SU-DHL-6 (cell line): ENCODE results near the gene LRP1B.

Experiments
- H2AFZ ChIP-seq: fragments of 200-600 bp; sonication (generic); 2 replicates; pipeline ENCODE4 v1.6.1; 2014; ENCODE audit warnings: low read depth, mild to moderate bottlenecking, moderate library complexity, mixed read lengths, antibody characterized with exemption, low read length; ENCODE audit not compliant: severe bottlenecking
- H3F3A ChIP-seq: fragments of 200-600 bp; shearing (Covaris generic); 2 replicates; pipeline ENCODE4 v1.6.0; 2016; ENCODE audit warnings: antibody characterized with exemption, mild to moderate bottlenecking; ENCODE audit not compliant: insufficient read depth
- H3K27ac ChIP-seq: fragments of 200-600 bp; sonication (generic); 2 replicates; pipeline ENCODE4 v1.5.1; 2016; ENCODE audit warnings: low read depth, mild to moderate bottlenecking, low read length, moderate library complexity, mixed read lengths
- H3K27me3 ChIP-seq: fragments of 200-600 bp; sonication (generic), shearing (Covaris generic); 2 replicates; pipeline ENCODE4 v1.6.0; 2014; ENCODE audit warnings: mild to moderate bottlenecking, low read length
- H3K36me3 ChIP-seq: fragments of 200-600 bp; sonication (generic); 2 replicates; pipeline ENCODE4 v1.6.1; 2014; ENCODE audit warnings: mild to moderate bottlenecking, low read length, mixed read lengths
- H3K4me2 ChIP-seq: fragments of 300-600, 200-600 bp; shearing (Covaris generic), sonication (generic); 2 replicates; pipeline ENCODE4 v1.6.0; 2014; ENCODE audit warnings: low read length, low read depth, mild to moderate bottlenecking; ENCODE audit not compliant: poor library complexity, severe bottlenecking
- H3K4me3 ChIP-seq: fragments of 200-600 bp; sonication (generic); 2 replicates; pipeline ENCODE4 v1.5.1; 2014; ENCODE audit warnings: antibody characterized with exemption, low read length, mild to moderate bottlenecking, mixed read lengths; ENCODE audit not compliant: insufficient read depth, poor library complexity, severe bottlenecking
- H3K79me2 ChIP-seq: fragments of 200-600 bp; sonication (generic); 2 replicates; pipeline ENCODE4 v1.6.1; 2014; ENCODE audit warnings: mild to moderate bottlenecking, low read length, moderate library complexity; ENCODE audit not compliant: insufficient read depth
- H3K9ac ChIP-seq: fragments of 200-600 bp; sonication (generic); 2 replicates; pipeline ENCODE4 v1.7.0; 2014; ENCODE audit warnings: mild to moderate bottlenecking, low read length
- H3K9me2 ChIP-seq: fragments of 200-600 bp; sonication (generic); replicated peaks from 2 replicates; pipeline ENCODE4 v1.6.1; 2014; ENCODE audit warnings: low read length; ENCODE audit not compliant: insufficient read depth
- H3K9me3 ChIP-seq: fragments of 200-600 bp; sonication (generic); 2 replicates; pipeline ENCODE4 v1.6.1; 2014; ENCODE audit warnings: low read length, mixed read lengths; ENCODE audit not compliant: insufficient read depth
- H4K20me1 ChIP-seq: fragments of 200-600 bp; sonication (generic); 2 replicates; pipeline ENCODE4 v1.6.1; 2014; ENCODE audit warnings: low read depth, mild to moderate bottlenecking, antibody characterized with exemption, low read length, moderate library complexity, mixed read lengths
- EZH2phosphoT487 ChIP-seq: fragments of 200-600 bp; sonication (generic), shearing (Covaris generic); conservative IDR thresholded peaks from 2 replicates; pipeline ENCODE4 v1.6.1; 2018; ENCODE audit warnings: mild to moderate bottlenecking, antibody characterized with exemption, low read length, moderate library complexity, mixed read lengths
- TF ChIP-seq, protein P1 (sequence below): fragments of 200-600 bp; sonication (generic); IDR thresholded peaks from one replicate; pipeline ENCODE4 v1.5.1; 2017; ENCODE audit warnings: antibody characterized with exemption, mild to moderate bottlenecking, low read length, moderate library complexity; ENCODE audit not compliant: insufficient read depth, poor library complexity, severe bottlenecking

Gene LRP1B

GRCh38 chr2:142170847-142171246 is 40.0 kb upstream of the LRP1B start:
- Histone ChIP-seq H3F3A (no peaks in the 10 kb centered on the region), H3K4me2 (no peak overlapping the region), H3K9ac (no peak overlapping the region), H3K36me3 (no peaks in the 10 kb centered on the region), H3K4me3 (no peak overlapping the region), H2AFZ (no peak overlapping the region), H3K9me2 (no peaks in the 10 kb centered on the region), H3K27me3 (no peaks in the 10 kb centered on the region), H3K79me2 (no peaks in the 10 kb centered on the region), H3K27ac (no peak overlapping the region), H4K20me1 (no peaks in the 10 kb centered on the region), H3K9me3 (no peaks in the 10 kb centered on the region)
- TF ChIP-seq, protein P1, sequence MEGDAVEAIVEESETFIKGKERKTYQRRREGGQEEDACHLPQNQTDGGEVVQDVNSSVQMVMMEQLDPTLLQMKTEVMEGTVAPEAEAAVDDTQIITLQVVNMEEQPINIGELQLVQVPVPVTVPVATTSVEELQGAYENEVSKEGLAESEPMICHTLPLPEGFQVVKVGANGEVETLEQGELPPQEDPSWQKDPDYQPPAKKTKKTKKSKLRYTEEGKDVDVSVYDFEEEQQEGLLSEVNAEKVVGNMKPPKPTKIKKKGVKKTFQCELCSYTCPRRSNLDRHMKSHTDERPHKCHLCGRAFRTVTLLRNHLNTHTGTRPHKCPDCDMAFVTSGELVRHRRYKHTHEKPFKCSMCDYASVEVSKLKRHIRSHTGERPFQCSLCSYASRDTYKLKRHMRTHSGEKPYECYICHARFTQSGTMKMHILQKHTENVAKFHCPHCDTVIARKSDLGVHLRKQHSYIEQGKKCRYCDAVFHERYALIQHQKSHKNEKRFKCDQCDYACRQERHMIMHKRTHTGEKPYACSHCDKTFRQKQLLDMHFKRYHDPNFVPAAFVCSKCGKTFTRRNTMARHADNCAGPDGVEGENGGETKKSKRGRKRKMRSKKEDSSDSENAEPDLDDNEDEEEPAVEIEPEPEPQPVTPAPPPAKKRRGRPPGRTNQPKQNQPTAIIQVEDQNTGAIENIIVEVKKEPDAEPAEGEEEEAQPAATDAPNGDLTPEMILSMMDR = no peak
- no peak for TF ChIP-seq EZH2phosphoT487

DNA sequence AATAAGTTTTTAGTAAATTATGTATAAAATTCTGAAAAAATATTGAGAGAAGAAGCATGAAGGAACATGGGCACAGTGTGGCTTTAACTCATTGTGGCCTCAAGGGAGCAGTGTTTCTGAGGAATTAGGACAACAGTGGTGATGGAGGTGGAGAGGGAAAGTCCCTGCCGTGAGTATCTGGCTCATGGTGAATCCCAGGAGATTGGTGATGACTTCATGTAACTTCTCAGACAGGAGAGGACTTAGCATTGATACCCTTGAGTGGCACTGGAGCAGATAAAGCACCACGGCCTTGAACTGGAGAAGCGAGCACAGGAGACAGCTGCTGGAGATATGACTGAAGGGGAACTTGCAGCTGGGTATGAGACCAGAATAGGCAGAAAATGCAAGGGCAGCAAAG is 35.0 kb upstream of the LRP1B start:
- H3K36me3 ChIP-seq = no peaks in the 10 kb centered on the region
- H3F3A ChIP-seq = no peaks in the 10 kb centered on the region
- no peak overlapping the region for H2AFZ ChIP-seq
- no peak overlapping the region for H3K4me2 ChIP-seq
- no peak overlapping the region for H3K9ac ChIP-seq
- H4K20me1 ChIP-seq = no peaks in the 10 kb centered on the region
- no peaks in the 10 kb centered on the region for H3K9me2 ChIP-seq
- no peaks in the 10 kb centered on the region for H3K9me3 ChIP-seq
- H3K79me2 ChIP-seq = no peaks in the 10 kb centered on the region
- TF ChIP-seq EZH2phosphoT487 = no peak
- TF ChIP-seq, protein P1 = peak; percentile 9
- H3K27me3 ChIP-seq = no peaks in the 10 kb centered on the region
- no peak overlapping the region for H3K4me3 ChIP-seq
- no peak overlapping the region for H3K27ac ChIP-seq

DNA sequence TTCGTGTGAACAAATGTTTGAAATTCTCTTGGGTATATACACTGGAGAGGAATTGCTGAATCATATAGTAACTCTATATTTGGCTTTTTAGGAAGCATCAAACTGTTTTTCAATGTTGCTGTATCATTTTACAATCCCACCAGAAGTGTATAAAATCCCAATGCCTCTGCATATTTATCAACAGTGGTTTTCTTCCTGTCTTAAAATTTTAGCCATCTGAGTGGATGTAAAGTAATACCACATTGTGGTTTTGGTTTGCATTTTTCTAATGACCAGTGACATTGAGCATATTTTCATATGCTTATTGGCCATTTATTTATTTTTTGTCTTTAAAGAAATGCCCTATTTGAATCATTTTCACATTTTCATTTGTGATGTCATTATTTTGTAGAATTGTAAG is 22.8 kb upstream of the LRP1B start:
- H3K4me2 ChIP-seq = no peak overlapping the region
- no peaks in the 10 kb centered on the region for H3K9me2 ChIP-seq
- no peaks in the 10 kb centered on the region for H3K27me3 ChIP-seq
- H3K9me3 ChIP-seq = 0 out of 2 replicates have a peak, but pooled peaks cover 3% of the 10 kb centered on the region
- no peaks in the 10 kb centered on the region for H3K36me3 ChIP-seq
- no peaks in the 10 kb centered on the region for H3K79me2 ChIP-seq
- no peak overlapping the region for H3K4me3 ChIP-seq
- H3F3A ChIP-seq = no peaks in the 10 kb centered on the region
- H2AFZ ChIP-seq = no peak overlapping the region
- no peak overlapping the region for H3K27ac ChIP-seq
- TF ChIP-seq, protein P1 = no peak
- TF ChIP-seq EZH2phosphoT487 = no peak
- no peak overlapping the region for H3K9ac ChIP-seq
- no peaks in the 10 kb centered on the region for H4K20me1 ChIP-seq
